ENCODE results near the gene MAP2K2.

The MAP2K2 gene

GRCh38 chr19:4046946-4047683 lies 76.8 kb downstream of the MAP2K2 start:
- no peak overlapping the region for H3K27ac ChIP-seq
- TF ChIP-seq, protein P1, sequence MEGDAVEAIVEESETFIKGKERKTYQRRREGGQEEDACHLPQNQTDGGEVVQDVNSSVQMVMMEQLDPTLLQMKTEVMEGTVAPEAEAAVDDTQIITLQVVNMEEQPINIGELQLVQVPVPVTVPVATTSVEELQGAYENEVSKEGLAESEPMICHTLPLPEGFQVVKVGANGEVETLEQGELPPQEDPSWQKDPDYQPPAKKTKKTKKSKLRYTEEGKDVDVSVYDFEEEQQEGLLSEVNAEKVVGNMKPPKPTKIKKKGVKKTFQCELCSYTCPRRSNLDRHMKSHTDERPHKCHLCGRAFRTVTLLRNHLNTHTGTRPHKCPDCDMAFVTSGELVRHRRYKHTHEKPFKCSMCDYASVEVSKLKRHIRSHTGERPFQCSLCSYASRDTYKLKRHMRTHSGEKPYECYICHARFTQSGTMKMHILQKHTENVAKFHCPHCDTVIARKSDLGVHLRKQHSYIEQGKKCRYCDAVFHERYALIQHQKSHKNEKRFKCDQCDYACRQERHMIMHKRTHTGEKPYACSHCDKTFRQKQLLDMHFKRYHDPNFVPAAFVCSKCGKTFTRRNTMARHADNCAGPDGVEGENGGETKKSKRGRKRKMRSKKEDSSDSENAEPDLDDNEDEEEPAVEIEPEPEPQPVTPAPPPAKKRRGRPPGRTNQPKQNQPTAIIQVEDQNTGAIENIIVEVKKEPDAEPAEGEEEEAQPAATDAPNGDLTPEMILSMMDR (conservative IDR thresholded peaks at IDR 0.05) = no peak

- TF ChIP-seq, protein P1 (conservative IDR thresholded peaks at IDR 0.05) = no peak
- no peak overlapping the region for H3K27ac ChIP-seq
Observed at GRCh38 chr19:4046362-4046691, 77.6 kb downstream of the MAP2K2 start.

GRCh38 chr19:4045597-4046361 lies 78.1 kb downstream of the MAP2K2 start:
- H3K27ac ChIP-seq = no peak overlapping the region

DNA sequence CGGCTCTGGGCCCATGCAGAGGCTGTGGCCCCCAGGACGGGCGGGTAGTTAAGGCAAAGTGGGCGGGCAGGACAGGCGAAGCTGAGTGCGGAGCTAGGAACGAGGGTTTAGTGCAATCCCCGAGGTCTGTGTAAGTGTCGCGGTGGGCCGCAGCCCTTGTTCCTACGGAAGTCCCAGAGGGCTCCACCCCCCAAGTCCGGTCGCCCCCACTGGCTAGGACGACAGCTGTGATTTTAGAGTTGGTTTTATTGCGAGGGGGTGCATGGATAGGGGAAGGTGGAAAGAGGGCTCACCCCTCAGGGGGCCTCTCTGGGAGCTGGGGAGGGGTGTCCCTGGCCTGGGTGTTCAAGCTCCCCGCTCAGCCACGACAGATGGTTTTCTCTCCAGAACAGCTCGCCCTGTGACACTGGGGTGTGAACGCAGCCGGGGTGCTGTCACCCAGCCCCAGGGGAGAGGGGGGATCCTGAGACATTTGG lies 78.9 kb downstream of the MAP2K2 start:
- H3K27ac ChIP-seq = no peak overlapping the region
- TF ChIP-seq, protein P1 (conservative IDR thresholded peaks at IDR 0.05) = no peak

More at GRCh38 chr19:4045597-4046361, 78.1 kb downstream of the MAP2K2 start:
- TF ChIP-seq, protein P1 (conservative IDR thresholded peaks at IDR 0.05) = no peak

- H3K27ac ChIP-seq = no peak overlapping the region
- TF ChIP-seq, protein P1 (conservative IDR thresholded peaks at IDR 0.05) = no peak
Observed at GRCh38 chr19:4043966-4044715, 79.8 kb downstream of the MAP2K2 start.

- TF ChIP-seq, protein P1 (conservative IDR thresholded peaks at IDR 0.05) = no peak
- peak overlapping the region; percentile 73 for H3K27ac ChIP-seq
Observed at GRCh38 chr19:4043401-4043800, 80.5 kb downstream of the MAP2K2 start.

GRCh38 chr19:4042731-4043082 lies 81.2 kb downstream of the MAP2K2 start:
- TF ChIP-seq, protein P1 (conservative IDR thresholded peaks at IDR 0.05) = no peak
- H3K27ac ChIP-seq = peak overlapping the region; percentile 73
